ENCODE results near the gene SCD5. TPM values are rescaled to one million over a fixed set of nuclear protein-coding genes. Genes with fewer than 3 reads are reported as not detected.

SCD5 gene
- total and polyA plus RNA-seq, 2 experiments from 2014 or later = 0.79 to 1.6 TPM

- TF ChIP-seq ZNF462 (CRISPR knock-in tag; IDR thresholded peaks at IDR 0.05) = no peak
- TF ChIP-seq NANOG (IDR thresholded peaks at IDR 0.05; ENCODE audit: borderline replicate concordance) = no peak
- TF ChIP-seq, protein P1, sequence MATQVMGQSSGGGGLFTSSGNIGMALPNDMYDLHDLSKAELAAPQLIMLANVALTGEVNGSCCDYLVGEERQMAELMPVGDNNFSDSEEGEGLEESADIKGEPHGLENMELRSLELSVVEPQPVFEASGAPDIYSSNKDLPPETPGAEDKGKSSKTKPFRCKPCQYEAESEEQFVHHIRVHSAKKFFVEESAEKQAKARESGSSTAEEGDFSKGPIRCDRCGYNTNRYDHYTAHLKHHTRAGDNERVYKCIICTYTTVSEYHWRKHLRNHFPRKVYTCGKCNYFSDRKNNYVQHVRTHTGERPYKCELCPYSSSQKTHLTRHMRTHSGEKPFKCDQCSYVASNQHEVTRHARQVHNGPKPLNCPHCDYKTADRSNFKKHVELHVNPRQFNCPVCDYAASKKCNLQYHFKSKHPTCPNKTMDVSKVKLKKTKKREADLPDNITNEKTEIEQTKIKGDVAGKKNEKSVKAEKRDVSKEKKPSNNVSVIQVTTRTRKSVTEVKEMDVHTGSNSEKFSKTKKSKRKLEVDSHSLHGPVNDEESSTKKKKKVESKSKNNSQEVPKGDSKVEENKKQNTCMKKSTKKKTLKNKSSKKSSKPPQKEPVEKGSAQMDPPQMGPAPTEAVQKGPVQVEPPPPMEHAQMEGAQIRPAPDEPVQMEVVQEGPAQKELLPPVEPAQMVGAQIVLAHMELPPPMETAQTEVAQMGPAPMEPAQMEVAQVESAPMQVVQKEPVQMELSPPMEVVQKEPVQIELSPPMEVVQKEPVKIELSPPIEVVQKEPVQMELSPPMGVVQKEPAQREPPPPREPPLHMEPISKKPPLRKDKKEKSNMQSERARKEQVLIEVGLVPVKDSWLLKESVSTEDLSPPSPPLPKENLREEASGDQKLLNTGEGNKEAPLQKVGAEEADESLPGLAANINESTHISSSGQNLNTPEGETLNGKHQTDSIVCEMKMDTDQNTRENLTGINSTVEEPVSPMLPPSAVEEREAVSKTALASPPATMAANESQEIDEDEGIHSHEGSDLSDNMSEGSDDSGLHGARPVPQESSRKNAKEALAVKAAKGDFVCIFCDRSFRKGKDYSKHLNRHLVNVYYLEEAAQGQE (IDR thresholded peaks at IDR 0.05; ENCODE audit: unreplicated experiment) = no peak
Observed at GRCh38 chr4:82587826-82588540, 210.6 kb downstream of the SCD5 start (continued).

Measured in GM23338 (cell line).